T-helper 9 cell (primary cell): ENCODE data around the gene MCM3AP.
"Not testable (repeated sequence)": the region's sequence is repeated elsewhere in the genome, so short reads cannot be mapped to it uniquely, and the experiment has no call there.

Source experiments
- DNase-seq: peaks from one replicate; pipeline ENCODE4 v3.0.0-alpha.2; 2020

The MCM3AP gene

DNA sequence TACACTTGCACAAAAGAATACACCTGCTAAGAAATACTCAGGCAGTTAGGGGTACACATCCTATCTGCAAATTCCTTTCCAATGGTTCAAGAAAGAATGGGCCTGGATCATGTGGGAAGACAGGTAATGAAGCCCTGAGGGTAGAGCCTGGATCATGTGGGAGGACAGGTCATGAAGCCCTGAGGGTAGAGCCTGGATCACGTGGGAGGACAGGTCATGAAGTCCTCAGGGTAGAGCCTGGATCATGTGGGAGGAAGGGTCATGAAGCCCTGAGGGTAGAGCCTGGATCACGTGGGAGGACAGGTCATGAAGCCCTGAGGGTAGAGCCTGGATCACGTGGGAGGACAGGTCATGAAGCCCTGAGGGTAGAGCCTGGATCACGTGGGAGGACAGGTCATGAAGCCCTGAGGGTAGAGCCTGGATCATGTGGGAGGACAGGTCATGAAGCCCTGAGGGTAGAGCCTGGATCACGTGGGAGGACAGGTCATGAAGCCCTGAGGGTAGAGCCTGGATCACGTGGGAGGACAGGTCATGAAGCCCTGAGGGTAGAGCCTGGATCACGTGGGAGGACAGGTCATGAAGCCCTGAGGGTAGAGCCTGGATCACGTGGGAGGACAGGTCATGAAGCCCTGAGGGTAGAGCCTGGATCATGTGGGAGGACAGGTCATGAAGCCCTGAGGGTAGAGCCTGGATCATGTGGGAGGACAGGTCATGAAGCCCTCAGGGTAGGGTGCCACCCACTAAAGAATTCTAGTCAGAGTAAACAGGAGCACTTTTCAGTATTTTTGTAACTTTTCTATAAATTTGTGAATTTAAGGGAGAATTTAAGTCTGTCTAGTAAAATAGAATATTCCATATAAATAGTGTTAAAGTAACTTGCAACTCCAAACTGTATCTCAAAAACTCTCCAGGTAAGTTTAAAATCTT lies 84.3 kb downstream of the MCM3AP start:
- DNase-seq = not testable (repeated sequence)

DNA sequence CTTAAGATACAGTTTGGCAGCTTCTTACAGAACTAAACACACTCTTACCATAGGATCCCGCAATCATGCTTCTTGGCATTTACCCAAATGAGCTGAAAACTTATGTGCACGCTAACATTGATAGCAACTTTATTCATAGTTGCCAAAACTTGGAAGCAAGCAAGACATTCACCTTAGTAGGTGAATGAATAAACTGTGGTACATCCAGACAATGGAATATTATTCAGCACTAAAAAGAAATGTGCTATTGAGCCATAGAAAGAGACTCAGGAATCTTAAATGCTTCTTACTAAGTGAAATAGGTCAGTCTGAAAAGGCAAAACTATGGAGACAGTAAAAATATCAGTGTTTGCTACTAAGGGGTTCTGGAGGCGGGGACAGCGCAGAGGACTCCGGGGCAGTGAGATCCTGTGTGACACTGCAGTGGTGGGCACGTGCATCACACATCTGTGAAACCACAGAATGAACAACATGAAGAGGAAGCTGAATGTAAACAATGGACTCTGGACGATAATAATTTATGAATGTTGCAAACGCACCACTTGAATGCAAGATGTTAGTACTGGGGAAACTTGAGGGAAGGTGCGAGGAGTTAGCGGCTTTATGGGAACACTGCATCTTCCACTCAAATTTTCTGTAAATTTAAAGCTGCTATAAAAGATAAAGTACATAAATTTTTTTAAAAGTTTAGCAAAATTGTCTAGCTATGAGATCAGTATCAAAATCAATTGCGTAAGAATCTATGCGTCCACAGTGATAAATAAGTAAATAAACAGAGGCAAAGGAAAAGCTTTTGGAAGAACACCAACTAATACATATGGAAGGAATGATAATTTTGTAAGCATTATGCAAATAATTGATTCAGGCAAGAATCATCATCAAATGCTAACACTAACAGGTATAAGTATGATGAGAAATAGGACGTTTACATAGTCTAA lies 85.7 kb downstream of the MCM3AP start:
- DNase-seq = no peak

DNA sequence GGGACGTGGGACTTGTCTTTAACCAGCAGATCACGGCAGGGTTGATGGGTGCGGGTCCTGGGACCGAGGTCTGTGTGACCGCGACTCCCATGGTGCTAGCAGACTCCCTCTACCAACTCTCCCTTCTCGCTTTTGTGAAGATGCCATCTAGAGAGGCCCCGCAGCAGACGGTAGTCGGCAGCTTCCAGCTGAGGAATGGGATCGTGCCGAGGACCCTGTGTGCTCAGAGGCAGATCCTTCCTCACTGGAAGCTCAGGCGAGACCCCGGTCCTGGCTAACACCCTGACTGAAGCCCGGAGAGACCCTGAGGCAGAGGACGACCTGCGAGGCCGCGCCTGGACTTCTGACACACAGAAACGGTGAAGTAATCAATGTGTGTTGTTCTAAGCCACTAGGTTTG lies 88.7 kb downstream of the MCM3AP start:
- DNase-seq = no peak

DNA sequence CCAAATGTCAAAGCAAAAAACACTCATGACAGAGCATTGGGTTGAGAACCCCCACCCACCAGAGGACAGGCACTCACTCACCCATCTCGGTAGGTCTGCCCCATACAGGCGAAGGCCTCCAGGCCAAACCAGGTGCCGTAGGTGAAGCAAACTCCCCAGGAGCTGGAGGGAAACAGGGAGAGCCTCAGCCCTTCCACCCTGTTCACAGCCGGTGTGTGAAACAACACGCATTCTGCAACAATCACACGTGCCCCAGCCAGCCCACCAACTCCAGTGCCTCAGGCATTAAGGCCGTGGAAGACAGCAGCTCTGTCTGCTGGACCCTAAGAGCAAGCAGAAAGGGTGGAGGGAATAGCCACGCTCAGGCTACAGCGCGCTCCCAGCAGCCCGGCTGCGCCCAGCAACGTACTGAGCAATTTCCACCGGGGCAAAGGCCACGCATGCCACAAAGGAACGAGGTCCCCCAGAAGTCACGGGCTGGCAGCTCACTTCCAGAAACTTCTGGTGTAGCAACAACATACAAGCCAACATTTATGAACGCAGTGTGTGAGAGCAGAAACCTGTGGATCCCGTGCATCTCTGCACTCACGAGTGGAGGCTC lies 89.7 kb downstream of the MCM3AP start:
- no peak for DNase-seq

DNA sequence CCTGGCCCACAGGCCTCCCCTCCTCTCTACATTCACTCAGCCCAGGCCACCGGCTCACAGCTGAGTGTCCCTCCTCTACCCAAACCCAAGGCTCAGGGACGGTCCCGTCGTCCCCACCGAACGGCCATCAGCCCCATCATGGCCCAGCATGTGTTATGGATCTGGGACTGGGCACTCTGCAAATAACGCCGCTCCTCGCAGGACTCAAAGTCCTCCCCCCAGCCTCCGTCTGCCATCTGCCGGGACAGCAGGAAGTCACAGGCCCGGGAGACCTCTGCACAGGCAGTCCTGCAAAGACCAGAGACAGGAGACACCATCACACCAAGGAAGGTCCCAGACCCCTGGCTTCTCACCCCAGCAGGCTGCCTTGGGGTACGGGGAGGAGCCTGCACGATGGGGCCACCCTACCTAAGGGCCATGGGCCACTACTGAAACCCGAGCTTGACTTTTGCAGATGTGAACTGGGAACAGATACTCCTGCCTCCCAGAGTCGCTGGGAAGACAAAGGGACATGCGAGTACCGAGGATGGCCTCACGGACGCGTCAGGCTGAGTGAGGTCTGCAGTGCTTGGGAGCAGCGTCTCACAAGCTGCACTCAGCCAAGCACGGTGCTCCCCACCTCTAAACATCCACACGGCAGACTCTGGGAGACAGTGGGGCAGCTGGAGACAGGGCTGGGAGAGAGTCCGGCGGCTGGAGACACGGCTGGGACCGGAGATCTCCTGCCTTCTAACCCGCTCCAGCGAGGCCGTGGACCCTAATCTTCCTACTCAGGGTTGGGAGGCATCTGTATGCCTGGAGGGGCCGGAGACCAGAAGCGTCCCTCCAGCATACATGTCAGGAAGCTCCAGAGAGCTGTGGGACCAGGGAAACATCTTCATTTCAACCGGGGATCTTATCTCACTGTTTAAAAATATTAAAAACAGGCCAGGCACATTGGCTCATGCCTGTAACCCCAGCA lies 90.8 kb downstream of the MCM3AP start:
- no peak for DNase-seq

DNA sequence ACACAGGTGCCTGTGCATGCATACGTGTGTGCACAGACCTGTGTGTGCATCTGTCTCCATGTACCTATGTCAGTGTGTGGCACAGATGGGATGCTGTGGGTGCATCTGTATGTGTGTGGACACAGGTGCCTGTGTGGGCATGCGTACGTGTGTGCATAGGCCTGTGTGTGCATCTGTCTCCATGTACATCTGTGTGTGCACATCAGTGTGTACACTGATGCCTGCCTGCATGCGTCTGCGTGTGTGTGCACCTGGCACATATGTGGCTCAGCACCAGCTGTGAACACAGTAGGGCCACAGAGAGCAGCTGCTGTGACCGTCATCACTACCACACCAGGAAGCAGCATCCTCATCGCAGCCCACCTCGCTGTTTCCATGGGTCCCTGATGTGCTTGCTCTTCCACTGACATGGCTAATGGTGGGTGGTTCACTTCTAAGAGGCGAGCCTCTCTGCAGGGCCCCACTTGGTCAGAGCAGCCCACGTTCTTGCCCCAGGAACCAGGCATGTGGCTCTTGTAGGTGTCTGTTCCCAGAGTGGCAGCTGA lies 91.5 kb downstream of the MCM3AP start:
- DNase-seq = no peak

DNA sequence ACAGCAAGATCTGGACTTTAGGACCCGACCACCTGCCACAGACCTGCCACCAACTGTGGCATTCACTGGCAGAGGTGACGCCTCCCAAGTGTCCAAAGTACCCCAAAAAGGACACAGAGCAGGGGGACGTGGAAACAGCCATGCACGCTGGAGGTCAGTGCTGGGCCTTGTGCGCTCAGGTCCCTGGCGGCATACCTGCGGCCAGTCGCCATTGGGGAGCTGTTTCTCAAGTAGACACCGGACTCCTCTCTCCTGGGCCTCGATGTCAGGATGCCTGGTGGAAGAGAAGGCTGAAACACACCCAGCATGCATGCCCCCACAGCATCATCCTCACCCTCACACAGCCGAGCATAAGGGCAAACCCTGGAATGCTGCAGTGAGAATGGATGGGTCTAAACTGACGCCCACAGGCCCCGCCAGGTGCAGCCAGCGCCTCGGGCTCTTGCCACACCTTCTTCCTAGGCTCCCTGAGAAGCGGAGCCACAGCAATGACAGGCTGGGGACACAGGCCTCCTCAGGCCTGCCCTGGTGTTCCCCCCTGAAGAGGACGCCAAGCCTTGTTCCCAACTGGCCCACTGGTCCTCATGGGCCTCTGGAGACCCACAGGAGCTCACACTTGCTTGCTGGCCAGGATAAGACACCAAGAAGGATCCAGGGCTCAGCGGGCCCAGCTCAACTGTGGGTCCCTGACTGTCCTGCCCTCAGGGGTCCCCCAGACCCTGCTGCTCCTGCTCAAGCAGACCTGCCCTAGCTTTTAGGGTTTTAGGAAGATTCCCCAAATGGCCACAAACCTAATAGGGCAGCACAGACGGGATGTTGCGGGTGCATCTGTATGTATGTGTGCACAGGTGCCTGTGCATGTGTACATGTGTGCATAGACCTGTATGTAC lies 93.5 kb downstream of the MCM3AP start:
- no peak for DNase-seq

DNA sequence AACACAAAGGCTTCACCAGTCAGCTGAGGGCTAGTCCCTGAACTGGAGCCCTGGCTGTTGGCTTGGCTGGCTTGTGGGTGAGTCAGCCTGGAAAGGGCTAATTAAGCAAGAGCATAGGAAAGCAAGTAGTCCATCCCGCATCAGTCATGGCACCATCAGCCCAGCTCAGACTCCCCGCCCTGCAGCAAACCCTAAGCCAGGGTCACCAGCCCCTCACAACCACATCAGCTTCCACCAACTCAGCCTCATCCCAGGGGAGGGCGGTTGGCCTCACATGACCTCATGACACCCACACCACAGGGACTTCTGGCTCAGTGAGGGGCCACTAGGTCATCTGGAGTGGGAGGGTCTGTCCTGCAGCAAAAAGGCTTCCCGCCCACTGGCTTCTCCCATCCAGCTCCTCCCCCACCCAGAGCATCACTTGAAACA lies 94.1 kb downstream of the MCM3AP start:
- DNase-seq = no peak

DNA sequence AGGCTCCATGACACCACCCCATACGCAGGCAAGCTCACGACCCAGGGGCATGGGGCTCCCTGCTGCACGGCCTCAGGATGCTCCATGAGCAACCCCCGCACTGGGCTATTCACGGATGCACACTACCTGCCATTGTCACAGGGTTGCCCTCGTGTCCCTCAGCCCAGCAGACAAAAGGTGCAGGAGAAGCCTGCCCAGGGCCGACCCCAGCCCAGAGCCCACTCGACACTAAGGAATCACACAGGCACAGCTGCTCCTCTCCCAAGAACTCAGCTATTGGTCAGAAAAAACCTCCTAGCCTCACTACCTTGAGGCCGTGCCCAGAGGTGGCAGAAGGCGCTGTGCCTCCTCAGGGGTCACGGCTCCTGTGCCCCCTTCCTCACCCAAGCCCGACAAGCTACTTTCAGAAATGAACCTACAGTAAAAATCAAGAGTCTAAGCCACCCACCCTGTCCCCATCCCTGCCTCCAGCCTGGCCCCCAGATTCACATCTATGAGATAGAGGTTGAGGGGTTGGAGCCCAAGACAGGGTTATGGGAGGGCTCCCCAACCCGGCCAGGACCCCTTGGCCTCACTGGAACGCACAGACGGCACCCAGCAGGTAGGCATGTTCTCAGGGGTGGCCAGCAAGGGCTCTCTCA lies 94.8 kb downstream of the MCM3AP start:
- no peak for DNase-seq

DNA sequence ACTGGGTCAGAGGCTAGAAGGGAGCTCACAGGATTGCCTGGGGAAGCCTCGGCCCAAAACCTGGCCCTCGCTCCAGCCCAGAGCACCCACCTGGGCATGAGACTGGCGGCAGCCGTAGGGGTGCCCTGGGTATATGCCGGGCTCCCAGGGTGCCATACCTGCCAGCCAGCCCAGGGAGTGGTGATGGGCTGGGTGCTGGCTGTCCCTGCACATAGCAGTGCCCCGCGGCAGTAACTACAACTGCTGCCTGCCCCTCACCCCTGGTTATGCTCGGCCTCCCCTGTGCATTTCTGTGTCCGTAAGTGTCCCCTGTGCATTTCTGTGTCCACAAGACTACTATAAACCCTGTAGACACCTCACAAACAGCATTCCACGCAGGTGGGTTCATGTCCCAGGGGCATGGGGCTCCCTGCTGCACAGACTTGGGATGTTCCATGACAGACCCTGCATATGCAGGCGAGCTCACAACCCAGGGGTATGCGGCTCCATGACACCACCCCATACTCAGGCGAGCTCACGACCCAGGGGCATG lies 95.4 kb downstream of the MCM3AP start:
- no peak for DNase-seq

DNA sequence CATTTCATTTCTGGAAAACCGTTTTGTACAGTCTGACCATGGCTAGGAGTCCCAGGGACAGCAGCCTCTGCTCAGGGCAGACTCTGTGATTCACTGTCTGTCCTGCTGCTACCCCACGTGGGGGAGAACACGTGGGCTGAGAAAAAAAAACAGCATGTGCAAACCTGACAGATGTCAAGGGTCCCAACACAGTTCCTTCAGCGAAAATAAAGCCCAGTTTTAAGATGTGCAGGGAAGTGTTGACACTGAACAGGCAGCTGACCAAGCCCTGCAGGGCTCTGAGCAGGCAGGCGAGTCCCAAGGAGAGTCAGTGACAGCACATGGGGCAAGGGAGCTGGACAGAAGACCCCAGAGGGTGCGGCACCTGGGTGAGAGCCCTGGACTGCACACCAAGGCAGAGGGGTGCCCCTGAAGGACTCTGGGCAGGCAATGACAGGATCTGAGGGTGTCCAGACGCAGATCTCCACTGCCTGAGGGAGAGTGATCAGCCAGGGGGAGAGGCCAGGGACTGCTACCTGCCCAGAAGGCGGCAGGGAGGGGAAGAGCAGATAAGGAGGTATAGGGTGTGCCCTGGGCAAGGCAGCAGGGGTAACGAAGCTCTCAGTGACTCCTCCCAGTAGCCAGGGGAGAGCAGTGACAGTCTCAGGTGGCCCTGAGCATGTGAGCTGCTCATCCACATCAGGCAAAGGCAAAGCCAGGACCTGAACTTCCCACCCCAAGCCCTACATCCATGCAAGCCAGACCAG lies 96.0 kb downstream of the MCM3AP start:
- no peak for DNase-seq

DNA sequence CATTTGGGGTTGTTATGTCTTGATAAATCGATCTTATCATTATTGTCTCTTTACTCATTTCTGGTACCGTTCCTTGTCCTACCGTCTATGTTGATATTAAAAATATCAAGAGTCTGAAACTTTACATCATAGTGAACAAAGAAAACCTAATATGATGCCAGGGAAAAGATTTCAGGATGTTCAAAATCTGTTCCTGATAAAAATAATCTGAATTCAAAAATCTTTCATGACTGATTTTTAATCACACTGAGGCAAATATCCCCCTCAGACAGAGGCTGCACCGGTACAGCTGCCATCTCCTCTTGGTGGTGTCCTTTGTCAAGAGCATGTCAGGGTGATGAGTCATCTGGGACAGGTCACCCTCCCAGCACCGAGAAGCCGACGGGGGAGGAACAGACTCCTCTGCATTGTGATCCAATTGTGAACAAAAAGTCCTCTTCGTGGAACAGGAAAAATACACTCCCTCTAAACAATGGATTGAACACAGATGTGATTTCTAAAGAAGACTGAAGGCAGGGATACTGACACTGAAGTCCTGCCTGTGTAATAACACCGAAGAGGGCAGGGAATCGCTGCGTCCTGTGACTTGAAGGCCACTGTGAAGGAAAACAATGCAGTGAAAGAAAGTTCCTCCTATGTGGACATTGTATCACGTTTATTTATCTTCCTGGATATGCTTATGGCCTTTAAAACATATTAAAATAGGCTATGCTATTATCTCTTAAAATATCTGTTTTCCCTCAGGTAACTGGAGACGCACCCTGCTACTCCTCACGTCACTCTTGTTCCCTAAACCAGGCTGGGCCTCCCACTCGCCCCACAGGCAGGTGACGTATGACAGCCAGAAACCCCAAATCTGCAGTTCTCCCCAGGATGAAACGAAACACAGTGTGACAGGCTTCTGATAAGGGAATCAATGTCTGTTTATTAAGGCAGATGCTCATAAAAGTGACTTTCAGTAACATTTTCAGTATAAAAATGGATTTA lies 96.9 kb downstream of the MCM3AP start:
- DNase-seq = no peak

DNA sequence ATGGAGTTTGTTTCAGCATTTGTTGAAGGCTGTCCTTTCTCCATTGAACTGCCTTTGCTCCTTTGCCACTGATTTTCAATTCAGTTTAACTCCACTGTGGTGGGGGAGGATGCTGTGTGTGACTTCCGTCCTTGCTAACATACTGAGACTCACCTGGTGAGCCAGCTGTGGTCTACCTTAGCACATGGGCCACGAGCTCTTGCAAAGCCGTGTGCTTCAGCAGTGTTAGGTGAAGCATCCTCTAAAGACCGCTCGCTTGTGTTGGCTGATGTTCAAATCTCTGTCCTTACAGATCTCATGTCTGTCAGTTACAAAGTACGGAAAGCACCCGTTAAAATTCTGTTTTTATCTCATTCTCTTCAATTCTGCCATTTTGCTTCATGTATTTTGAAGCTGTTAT lies 97.6 kb downstream of the MCM3AP start:
- no peak for DNase-seq

DNA sequence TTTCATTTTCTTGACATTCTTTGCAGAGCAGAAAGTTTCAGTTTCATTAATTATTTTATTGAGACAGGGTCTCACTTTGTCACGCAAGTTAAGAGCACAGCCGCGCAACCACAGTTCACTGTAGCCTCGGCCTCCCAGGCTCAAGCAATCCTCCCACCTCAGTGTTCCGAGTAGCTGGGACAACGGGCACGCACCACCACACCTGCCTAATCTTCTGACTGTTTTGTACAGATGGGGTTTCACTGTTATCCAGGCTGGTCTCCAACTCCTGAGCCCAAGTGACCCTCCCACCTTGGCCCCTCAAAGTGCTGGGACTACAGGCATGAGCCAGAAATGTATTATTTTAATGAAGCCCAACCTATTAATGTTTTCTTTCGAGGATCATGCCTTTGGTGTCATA lies 98.2 kb downstream of the MCM3AP start:
- DNase-seq = no peak

DNA sequence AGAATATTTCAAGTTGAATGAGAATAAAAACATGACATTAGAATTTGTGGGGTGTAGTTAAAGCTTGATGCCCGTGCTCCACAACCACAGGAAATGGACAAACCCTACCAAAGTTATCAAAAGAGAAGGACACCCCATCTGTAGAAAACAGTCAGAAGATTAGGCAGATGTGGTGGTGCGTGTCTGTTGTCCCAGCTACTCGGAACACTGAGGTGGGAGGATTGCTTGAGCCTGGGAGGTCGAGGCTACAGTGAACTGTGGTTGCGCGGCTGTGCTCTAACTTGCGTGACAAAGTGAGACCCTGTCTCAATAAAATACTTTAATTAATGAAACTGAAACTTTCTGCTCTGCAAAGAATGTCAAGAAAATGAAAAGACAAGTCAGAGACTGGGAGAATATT lies 99.7 kb downstream of the MCM3AP start:
- no peak for DNase-seq
